ENCODE results near the gene ACVRL1.

GRCh38 chr12:51963477-51963876 lies 56.2 kb downstream of the ACVRL1 start:
- no peak for TF ChIP-seq GATA3 (IDR thresholded peaks at IDR 0.05; ENCODE audit: low read depth, low read length)
- TF ChIP-seq GATA2 (IDR thresholded peaks at IDR 0.05; ENCODE audit: low read depth, low read length), result no peak

Data from SH-SY5Y (cell line).